C4-2B (cell line): Measurements from ENCODE around the gene KCNJ15.

Experiments used
- ZFX ChIP-seq: fragments of 450-650 bp; IDR thresholded peaks from 2 replicates; pipeline ENCODE4 v1.6.1; 2017
- TF ChIP-seq, protein P1 (sequence below): fragments of 450-650 bp; conservative IDR thresholded peaks from 2 replicates; pipeline ENCODE4 v1.5.1; 2017; ENCODE audit warnings: mild to moderate bottlenecking

DNA sequence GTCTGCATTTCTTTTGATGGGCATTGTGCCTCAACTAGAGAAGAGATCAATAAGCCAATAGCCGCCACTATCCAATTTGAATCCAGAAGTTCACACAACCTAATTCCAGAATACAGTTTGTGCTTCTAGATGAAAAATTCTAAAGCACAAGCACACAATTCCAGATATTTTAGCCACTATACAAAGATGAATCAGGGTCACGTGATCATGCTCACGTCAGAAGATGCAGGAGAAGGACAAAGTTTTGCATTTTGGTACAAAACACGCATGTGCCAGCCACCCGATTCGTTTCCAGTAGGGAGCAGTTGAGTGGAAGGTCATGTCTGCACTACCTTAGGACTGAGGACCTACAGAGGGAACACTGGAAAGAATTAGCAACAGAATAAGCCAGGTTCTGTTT is 3.6 kb downstream of the KCNJ15 start:
- TF ChIP-seq, protein P1, sequence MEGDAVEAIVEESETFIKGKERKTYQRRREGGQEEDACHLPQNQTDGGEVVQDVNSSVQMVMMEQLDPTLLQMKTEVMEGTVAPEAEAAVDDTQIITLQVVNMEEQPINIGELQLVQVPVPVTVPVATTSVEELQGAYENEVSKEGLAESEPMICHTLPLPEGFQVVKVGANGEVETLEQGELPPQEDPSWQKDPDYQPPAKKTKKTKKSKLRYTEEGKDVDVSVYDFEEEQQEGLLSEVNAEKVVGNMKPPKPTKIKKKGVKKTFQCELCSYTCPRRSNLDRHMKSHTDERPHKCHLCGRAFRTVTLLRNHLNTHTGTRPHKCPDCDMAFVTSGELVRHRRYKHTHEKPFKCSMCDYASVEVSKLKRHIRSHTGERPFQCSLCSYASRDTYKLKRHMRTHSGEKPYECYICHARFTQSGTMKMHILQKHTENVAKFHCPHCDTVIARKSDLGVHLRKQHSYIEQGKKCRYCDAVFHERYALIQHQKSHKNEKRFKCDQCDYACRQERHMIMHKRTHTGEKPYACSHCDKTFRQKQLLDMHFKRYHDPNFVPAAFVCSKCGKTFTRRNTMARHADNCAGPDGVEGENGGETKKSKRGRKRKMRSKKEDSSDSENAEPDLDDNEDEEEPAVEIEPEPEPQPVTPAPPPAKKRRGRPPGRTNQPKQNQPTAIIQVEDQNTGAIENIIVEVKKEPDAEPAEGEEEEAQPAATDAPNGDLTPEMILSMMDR, result no peak
- no peak for TF ChIP-seq ZFX
